ENCODE results near the gene ESYT1. TPM values are rescaled to one million over a fixed set of nuclear protein-coding genes. Genes with fewer than 3 reads are reported as not detected.

Gene ESYT1
- total and polyA plus RNA-seq, 9 of the 15 experiments (the other 6 are each of a cell fraction or from before 2014, with no cell fraction given): 132 to 420 (median 164) TPM

GRCh38 chr12:56104109-56104814 is 23.8 kb upstream of the ESYT1 start, which contains the start of gene PA2G4 (continued):
- TF ChIP-seq, protein P1, sequence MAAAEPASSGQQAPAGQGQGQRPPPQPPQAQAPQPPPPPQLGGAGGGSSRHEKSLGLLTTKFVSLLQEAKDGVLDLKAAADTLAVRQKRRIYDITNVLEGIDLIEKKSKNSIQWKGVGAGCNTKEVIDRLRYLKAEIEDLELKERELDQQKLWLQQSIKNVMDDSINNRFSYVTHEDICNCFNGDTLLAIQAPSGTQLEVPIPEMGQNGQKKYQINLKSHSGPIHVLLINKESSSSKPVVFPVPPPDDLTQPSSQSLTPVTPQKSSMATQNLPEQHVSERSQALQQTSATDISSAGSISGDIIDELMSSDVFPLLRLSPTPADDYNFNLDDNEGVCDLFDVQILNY (CRISPR knock-in tag; IDR thresholded peaks at IDR 0.05): 0 out of 2 replicates have a peak, but pooled peaks have one; percentile 42
- no peak for TF ChIP-seq PHTF2 (CRISPR knock-in tag; IDR thresholded peaks at IDR 0.05)
- TF ChIP-seq ATF6 (CRISPR knock-in tag; IDR thresholded peaks at IDR 0.05): peak; percentile 92
- no peak for TF ChIP-seq IFI16 (CRISPR knock-in tag; IDR thresholded peaks at IDR 0.05)
- TF ChIP-seq, protein P2, sequence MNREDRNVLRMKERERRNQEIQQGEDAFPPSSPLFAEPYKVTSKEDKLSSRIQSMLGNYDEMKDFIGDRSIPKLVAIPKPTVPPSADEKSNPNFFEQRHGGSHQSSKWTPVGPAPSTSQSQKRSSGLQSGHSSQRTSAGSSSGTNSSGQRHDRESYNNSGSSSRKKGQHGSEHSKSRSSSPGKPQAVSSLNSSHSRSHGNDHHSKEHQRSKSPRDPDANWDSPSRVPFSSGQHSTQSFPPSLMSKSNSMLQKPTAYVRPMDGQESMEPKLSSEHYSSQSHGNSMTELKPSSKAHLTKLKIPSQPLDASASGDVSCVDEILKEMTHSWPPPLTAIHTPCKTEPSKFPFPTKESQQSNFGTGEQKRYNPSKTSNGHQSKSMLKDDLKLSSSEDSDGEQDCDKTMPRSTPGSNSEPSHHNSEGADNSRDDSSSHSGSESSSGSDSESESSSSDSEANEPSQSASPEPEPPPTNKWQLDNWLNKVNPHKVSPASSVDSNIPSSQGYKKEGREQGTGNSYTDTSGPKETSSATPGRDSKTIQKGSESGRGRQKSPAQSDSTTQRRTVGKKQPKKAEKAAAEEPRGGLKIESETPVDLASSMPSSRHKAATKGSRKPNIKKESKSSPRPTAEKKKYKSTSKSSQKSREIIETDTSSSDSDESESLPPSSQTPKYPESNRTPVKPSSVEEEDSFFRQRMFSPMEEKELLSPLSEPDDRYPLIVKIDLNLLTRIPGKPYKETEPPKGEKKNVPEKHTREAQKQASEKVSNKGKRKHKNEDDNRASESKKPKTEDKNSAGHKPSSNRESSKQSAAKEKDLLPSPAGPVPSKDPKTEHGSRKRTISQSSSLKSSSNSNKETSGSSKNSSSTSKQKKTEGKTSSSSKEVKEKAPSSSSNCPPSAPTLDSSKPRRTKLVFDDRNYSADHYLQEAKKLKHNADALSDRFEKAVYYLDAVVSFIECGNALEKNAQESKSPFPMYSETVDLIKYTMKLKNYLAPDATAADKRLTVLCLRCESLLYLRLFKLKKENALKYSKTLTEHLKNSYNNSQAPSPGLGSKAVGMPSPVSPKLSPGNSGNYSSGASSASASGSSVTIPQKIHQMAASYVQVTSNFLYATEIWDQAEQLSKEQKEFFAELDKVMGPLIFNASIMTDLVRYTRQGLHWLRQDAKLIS (CRISPR knock-in tag; IDR thresholded peaks at IDR 0.05): peak; percentile 97
- peak; percentile 70 to 74; a peak in 2 of 4 replicates for TF ChIP-seq MAZ (CRISPR knock-in tag; conservative IDR thresholded peaks at IDR 0.05 in 1 of 2, IDR thresholded peaks at IDR 0.05 in 1 of 2)
- no peak for TF ChIP-seq MTA2 (IDR thresholded peaks at IDR 0.05; ENCODE audit: low read depth)
- peak; percentile 99 for TF ChIP-seq HCFC1 (IDR thresholded peaks at IDR 0.05; ENCODE audit: low read depth, low read length)
- TF ChIP-seq, protein P3, sequence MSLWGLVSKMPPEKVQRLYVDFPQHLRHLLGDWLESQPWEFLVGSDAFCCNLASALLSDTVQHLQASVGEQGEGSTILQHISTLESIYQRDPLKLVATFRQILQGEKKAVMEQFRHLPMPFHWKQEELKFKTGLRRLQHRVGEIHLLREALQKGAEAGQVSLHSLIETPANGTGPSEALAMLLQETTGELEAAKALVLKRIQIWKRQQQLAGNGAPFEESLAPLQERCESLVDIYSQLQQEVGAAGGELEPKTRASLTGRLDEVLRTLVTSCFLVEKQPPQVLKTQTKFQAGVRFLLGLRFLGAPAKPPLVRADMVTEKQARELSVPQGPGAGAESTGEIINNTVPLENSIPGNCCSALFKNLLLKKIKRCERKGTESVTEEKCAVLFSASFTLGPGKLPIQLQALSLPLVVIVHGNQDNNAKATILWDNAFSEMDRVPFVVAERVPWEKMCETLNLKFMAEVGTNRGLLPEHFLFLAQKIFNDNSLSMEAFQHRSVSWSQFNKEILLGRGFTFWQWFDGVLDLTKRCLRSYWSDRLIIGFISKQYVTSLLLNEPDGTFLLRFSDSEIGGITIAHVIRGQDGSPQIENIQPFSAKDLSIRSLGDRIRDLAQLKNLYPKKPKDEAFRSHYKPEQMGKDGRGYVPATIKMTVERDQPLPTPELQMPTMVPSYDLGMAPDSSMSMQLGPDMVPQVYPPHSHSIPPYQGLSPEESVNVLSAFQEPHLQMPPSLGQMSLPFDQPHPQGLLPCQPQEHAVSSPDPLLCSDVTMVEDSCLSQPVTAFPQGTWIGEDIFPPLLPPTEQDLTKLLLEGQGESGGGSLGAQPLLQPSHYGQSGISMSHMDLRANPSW (CRISPR knock-in tag; IDR thresholded peaks at IDR 0.05): peak; percentile 80; the same call in 1 of the 2 replicates
- no peak for TF ChIP-seq HDAC6 (IDR thresholded peaks at IDR 0.05; ENCODE audit: low read depth, low read length)
- TF ChIP-seq ZSCAN32 (CRISPR knock-in tag; IDR thresholded peaks at IDR 0.05): no peak
- no peak for TF ChIP-seq FOXA1 (IDR thresholded peaks at IDR 0.05; ENCODE audit: borderline replicate concordance)
- peak; percentile 76 for TF ChIP-seq ETV5 (CRISPR knock-in tag; IDR thresholded peaks at IDR 0.05; ENCODE audit: low read depth)
- no peak for TF ChIP-seq CCNT2 (IDR thresholded peaks at IDR 0.05; ENCODE audit: borderline replicate concordance, extremely low read depth, insufficient read length, low read depth, low read length)
- TF ChIP-seq ZBTB1 (CRISPR knock-in tag; IDR thresholded peaks at IDR 0.05; ENCODE audit: borderline replicate concordance, low read depth): peak; percentile 60; the same call in 1 of the 2 replicates
- TF ChIP-seq EP400 (IDR thresholded peaks at IDR 0.05): peak; percentile 91
- TF ChIP-seq NFXL1 (CRISPR knock-in tag; IDR thresholded peaks at IDR 0.05): no peak
- peak; percentile 90 for TF ChIP-seq SUPT5H (IDR thresholded peaks at IDR 0.05)

Measured in K562 (cell line).